Subcutaneous adipose tissue (tissue), 4 donors: ENCODE measurements around the gene AMPH. TPM values are rescaled to one million over a fixed set of nuclear protein-coding genes. Genes with fewer than 3 reads are reported as not detected.

Source experiments
- CTCF ChIP-seq: fragments of 450-650 bp; IDR thresholded peaks from one replicate; pipeline ENCODE4 v1.5.1; 2016; ENCODE audit warnings: low read depth, mild to moderate bottlenecking, control low read depth, antibody characterized with exemption, moderate library complexity
- total RNA-seq, 4 donors: library from RNA; depleted of rRNA; stranded (reverse); fragments of >200 nt; gene quantifications; one replicate each; pipeline ENCODE4 v1.1.0, GENCODE V29; 2016

The AMPH gene
- total RNA-seq, 4 donors from 2014 or later = 6.8 to 102 (median 30.2) TPM

- TF ChIP-seq CTCF = no peak
These were observed 149.8 kb downstream of the AMPH start for GRCh38 chr7:38481401-38481800.

- no peak for TF ChIP-seq CTCF
These were observed 152.8 kb downstream of the AMPH start for GRCh38 chr7:38478404-38478803.

GRCh38 chr7:38477333-38477732, 153.8 kb downstream of the AMPH start:
- TF ChIP-seq CTCF = no peak

GRCh38 chr7:38476764-38477163, 154.4 kb downstream of the AMPH start:
- TF ChIP-seq CTCF = no peak

GRCh38 chr7:38465956-38466355, 165.2 kb downstream of the AMPH start:
- no peak for TF ChIP-seq CTCF

GRCh38 chr7:38463277-38464225, 167.6 kb downstream of the AMPH start:
- no peak for TF ChIP-seq CTCF

GRCh38 chr7:38462819-38463218, 168.4 kb downstream of the AMPH start:
- no peak for TF ChIP-seq CTCF
